HepG2 (cell line): ENCODE measurements around the gene UGP2. TPM values are rescaled to one million over a fixed set of nuclear protein-coding genes. Genes with fewer than 3 reads are reported as not detected.

Source experiments
- IRX3 ChIP-seq: sonication (generic); formaldehyde crosslinking; IDR thresholded peaks from 2 replicates; pipeline ENCODE4 v1.8.1; 2023; ENCODE audit warnings: mild to moderate bottlenecking, low read depth, missing genetic modification reagents, borderline replicate concordance
- NONO ChIP-seq, 2 experiments: fragments of 450-650 bp in 1 of 2; sonication (generic) in 1 of 2; formaldehyde crosslinking in 1 of 2; IDR thresholded peaks in 1 of 2; conservative IDR thresholded peaks in 1 of 2; 2 replicates each; pipeline versions ENCODE4 v1.6.1 to v1.8.0; 2017 to 2022; ENCODE audit warnings: mild to moderate bottlenecking in 1 of 2, missing genetic modification reagents in 1 of 2, moderate library complexity in 1 of 2
- POLR2AphosphoS5 ChIP-seq: IDR thresholded peaks from 2 replicates; pipeline ENCODE4 v1.6.1; 2012; ENCODE audit warnings: low read depth, low read length
- RBM22 ChIP-seq: fragments of 200-400 bp; formaldehyde crosslinking; optimal IDR thresholded peaks from 2 replicates; pipeline ENCODE3; 2017; ENCODE audit warnings: mild to moderate bottlenecking, low read length, moderate library complexity
- RCOR2 ChIP-seq: IDR thresholded peaks from 2 replicates; pipeline ENCODE4 v1.6.1; 2016; ENCODE audit warnings: missing biosample characterization, missing genetic modification reagents
- SOX5 ChIP-seq: IDR thresholded peaks from 2 replicates; pipeline ENCODE4 v1.6.1; 2016; ENCODE audit warnings: borderline replicate concordance
- STAG1 ChIP-seq: sonication (generic); formaldehyde crosslinking; IDR thresholded peaks from 2 replicates; pipeline ENCODE4 v1.4.0; 2020; ENCODE audit warnings: missing genetic modification reagents
- THAP11 ChIP-seq: IDR thresholded peaks from 2 replicates; pipeline ENCODE4 v1.6.1; 2016; ENCODE audit warnings: missing biosample characterization, missing genetic modification reagents
- ZKSCAN8 ChIP-seq: IDR thresholded peaks from 2 replicates; pipeline ENCODE4 v1.6.1; 2016; ENCODE audit warnings: borderline replicate concordance, missing genetic modification reagents, missing compliant biosample characterization
- ZNF274 ChIP-seq: sonication (generic); formaldehyde crosslinking; IDR thresholded peaks from 2 replicates; pipeline ENCODE4 v1.5.1; 2020; ENCODE audit warnings: mild to moderate bottlenecking, missing genetic modification reagents
- ZNF44 ChIP-seq: sonication (generic); formaldehyde crosslinking; IDR thresholded peaks from 2 replicates; pipeline ENCODE4 v1.5.1; 2020; ENCODE audit warnings: mild to moderate bottlenecking, missing genetic modification reagents
- ZNF614 ChIP-seq: IDR thresholded peaks from 2 replicates; pipeline ENCODE4 v1.6.1; 2018; ENCODE audit warnings: missing biosample characterization, missing genetic modification reagents, inconsistent platforms, borderline replicate concordance
- ZNF672 ChIP-seq: sonication (generic); formaldehyde crosslinking; IDR thresholded peaks from 2 replicates; pipeline ENCODE4 v1.8.1; 2022; ENCODE audit warnings: missing genetic modification reagents
- polyA plus RNA-seq, 8 experiments: library from polyadenylated mRNA; depleted of rRNA in 3 of 8; stranded (reverse) in 7 of 8; unstranded in 1 of 8; fragments of >200 nt; fragmentation: Illumina TruSeq in 4 of 8; extraction: Trizol in 4 of 8; gene quantifications; 2 replicates each; pipeline versions ENCODE4 v1.2.1 to v1.2.3, GENCODE V29; 2011 to 2016; ENCODE audit warnings: low read depth in 4 of 8, missing spikeins in 1 of 8, mixed read lengths in 1 of 8; ENCODE audit not compliant: insufficient read depth in 1 of 8
- total RNA-seq, 5 experiments: library from RNA; depleted of rRNA; stranded (reverse); fragments of >200 nt; fragmentation: Illumina TruSeq; extraction: Trizol; gene quantifications; 2 replicates each; pipeline ENCODE4 v1.2.3, GENCODE V29; 2016; ENCODE audit warnings: low read depth in 1 of 5
- TF ChIP-seq, protein P1 (sequence below): sonication (generic); formaldehyde crosslinking; IDR thresholded peaks from 2 replicates; pipeline ENCODE4 v1.5.0; 2020; ENCODE audit warnings: mild to moderate bottlenecking, missing genetic modification reagents, moderate library complexity
- TF ChIP-seq, protein P2 (sequence below), 2 experiments: sonication (generic) in 1 of 2; formaldehyde crosslinking in 1 of 2; IDR thresholded peaks; 2 replicates each; pipeline versions ENCODE4 v1.4.0 to v1.6.1; 2018 to 2020; ENCODE audit warnings: missing genetic modification reagents in 2 of 2, borderline replicate concordance in 1 of 2, low read depth in 1 of 2, mild to moderate bottlenecking in 1 of 2, missing biosample characterization in 1 of 2
- TF ChIP-seq, protein P3 (sequence below): sonication (generic); formaldehyde crosslinking; IDR thresholded peaks from 2 replicates; pipeline ENCODE4 v1.4.0; 2020; ENCODE audit warnings: low read depth, mild to moderate bottlenecking, missing genetic modification reagents
- TF ChIP-seq, protein P4 (sequence below): IDR thresholded peaks from 2 replicates; pipeline ENCODE4 v1.4.0; 2020; ENCODE audit warnings: mild to moderate bottlenecking, missing genetic modification reagents

The UGP2 gene
- total and polyA plus RNA-seq, 2 of the 13 experiments (the other 11 are each of a cell fraction or from before 2014, with no cell fraction given): 96.0 to 134 TPM

DNA sequence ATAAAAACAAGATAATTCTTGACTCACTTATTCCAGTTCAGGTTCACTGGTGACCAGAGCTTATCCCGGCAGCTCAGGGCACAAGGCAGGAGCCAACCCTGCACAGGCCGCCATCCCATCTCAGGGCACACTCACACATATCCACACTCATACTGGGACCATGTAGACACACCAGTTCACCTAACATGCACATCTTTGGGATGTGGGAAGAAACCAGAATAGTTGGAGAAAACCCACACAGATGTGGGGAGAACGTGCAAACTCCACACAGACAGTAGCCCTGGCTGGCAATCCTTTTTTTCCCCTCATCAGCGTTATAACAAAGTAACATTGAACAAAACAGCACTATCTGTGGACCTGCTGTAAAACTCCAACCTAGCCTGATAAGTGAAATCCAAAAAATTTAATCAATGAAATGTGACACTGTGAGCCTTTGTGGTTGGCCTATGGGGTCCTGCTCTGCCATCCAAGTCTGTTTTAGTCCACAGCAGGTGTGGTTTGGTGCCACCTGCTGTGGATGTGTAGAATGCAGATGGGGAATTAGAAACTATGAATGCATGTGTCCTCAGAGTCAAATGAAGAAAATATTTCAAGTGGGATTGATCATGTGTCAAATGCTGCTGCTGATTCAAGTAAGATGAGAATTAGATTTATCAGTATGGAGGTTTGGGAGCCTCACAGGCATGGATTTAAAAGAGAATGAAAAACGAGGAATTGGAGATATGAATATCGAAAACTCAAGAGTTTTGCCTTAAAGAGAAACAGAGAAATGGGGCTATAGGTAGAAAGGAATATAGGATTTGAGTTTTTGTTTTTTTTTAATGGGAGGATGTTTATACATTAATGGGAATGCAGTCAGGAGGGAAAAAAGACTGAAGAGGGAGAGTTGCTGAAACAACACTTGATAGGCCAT lies 47.0 kb downstream of the UGP2 start (continued):
- TF ChIP-seq, protein P1, sequence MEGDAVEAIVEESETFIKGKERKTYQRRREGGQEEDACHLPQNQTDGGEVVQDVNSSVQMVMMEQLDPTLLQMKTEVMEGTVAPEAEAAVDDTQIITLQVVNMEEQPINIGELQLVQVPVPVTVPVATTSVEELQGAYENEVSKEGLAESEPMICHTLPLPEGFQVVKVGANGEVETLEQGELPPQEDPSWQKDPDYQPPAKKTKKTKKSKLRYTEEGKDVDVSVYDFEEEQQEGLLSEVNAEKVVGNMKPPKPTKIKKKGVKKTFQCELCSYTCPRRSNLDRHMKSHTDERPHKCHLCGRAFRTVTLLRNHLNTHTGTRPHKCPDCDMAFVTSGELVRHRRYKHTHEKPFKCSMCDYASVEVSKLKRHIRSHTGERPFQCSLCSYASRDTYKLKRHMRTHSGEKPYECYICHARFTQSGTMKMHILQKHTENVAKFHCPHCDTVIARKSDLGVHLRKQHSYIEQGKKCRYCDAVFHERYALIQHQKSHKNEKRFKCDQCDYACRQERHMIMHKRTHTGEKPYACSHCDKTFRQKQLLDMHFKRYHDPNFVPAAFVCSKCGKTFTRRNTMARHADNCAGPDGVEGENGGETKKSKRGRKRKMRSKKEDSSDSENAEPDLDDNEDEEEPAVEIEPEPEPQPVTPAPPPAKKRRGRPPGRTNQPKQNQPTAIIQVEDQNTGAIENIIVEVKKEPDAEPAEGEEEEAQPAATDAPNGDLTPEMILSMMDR (CRISPR knock-in tag): peak; percentile 87
- TF ChIP-seq STAG1 (CRISPR knock-in tag) (peak; percentile 95), ZNF672 (CRISPR knock-in tag) (no peak), ZNF44 (0 out of 2 replicates have a peak, but pooled peaks have one; percentile 45), RCOR2 (CRISPR knock-in tag) (no peak), THAP11 (0 out of 2 replicates have a peak, but pooled peaks have one; percentile 19), IRX3 (CRISPR knock-in tag) (0 out of 2 replicates have a peak, but pooled peaks have one; percentile 29), ZNF274 (CRISPR knock-in tag) (no peak), RBM22 (peak; percentile 97), POLR2AphosphoS5 (peak; percentile 60; the same call in 1 of the 2 replicates), ZKSCAN8 (peak; percentile 28; the same call in 1 of the 2 replicates), SOX5 (CRISPR knock-in tag) (0 out of 2 replicates have a peak, but pooled peaks have one; percentile 25), NONO (IDR thresholded peaks at IDR 0.05) (no peak), NONO (CRISPR knock-in tag; conservative IDR thresholded peaks at IDR 0.05) (0 out of 2 replicates have a peak, but pooled peaks have one; percentile 32), ZNF614 (CRISPR knock-in tag) (0 out of 2 replicates have a peak, but pooled peaks have one; percentile 21)
- TF ChIP-seq, protein P2, sequence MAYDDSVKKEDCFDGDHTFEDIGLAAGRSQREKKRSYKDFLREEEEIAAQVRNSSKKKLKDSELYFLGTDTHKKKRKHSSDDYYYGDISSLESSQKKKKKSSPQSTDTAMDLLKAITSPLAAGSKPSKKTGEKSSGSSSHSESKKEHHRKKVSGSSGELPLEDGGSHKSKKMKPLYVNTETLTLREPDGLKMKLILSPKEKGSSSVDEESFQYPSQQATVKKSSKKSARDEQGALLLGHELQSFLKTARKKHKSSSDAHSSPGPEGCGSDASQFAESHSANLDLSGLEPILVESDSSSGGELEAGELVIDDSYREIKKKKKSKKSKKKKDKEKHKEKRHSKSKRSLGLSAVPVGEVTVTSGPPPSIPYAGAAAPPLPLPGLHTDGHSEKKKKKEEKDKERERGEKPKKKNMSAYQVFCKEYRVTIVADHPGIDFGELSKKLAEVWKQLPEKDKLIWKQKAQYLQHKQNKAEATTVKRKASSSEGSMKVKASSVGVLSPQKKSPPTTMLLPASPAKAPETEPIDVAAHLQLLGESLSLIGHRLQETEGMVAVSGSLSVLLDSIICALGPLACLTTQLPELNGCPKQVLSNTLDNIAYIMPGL (CRISPR knock-in tag; IDR thresholded peaks at IDR 0.05; ENCODE audit: borderline replicate concordance in 1 of 2, low read depth in 1 of 2): 0 out of 4 replicates have a peak, but pooled peaks of 1 of the 2 experiments have one; percentile 25
- TF ChIP-seq, protein P3, sequence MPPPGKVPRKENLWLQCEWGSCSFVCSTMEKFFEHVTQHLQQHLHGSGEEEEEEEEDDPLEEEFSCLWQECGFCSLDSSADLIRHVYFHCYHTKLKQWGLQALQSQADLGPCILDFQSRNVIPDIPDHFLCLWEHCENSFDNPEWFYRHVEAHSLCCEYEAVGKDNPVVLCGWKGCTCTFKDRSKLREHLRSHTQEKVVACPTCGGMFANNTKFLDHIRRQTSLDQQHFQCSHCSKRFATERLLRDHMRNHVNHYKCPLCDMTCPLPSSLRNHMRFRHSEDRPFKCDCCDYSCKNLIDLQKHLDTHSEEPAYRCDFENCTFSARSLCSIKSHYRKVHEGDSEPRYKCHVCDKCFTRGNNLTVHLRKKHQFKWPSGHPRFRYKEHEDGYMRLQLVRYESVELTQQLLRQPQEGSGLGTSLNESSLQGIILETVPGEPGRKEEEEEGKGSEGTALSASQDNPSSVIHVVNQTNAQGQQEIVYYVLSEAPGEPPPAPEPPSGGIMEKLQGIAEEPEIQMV: peak; percentile 33; the same call in 1 of the 2 replicates
- TF ChIP-seq, protein P4, sequence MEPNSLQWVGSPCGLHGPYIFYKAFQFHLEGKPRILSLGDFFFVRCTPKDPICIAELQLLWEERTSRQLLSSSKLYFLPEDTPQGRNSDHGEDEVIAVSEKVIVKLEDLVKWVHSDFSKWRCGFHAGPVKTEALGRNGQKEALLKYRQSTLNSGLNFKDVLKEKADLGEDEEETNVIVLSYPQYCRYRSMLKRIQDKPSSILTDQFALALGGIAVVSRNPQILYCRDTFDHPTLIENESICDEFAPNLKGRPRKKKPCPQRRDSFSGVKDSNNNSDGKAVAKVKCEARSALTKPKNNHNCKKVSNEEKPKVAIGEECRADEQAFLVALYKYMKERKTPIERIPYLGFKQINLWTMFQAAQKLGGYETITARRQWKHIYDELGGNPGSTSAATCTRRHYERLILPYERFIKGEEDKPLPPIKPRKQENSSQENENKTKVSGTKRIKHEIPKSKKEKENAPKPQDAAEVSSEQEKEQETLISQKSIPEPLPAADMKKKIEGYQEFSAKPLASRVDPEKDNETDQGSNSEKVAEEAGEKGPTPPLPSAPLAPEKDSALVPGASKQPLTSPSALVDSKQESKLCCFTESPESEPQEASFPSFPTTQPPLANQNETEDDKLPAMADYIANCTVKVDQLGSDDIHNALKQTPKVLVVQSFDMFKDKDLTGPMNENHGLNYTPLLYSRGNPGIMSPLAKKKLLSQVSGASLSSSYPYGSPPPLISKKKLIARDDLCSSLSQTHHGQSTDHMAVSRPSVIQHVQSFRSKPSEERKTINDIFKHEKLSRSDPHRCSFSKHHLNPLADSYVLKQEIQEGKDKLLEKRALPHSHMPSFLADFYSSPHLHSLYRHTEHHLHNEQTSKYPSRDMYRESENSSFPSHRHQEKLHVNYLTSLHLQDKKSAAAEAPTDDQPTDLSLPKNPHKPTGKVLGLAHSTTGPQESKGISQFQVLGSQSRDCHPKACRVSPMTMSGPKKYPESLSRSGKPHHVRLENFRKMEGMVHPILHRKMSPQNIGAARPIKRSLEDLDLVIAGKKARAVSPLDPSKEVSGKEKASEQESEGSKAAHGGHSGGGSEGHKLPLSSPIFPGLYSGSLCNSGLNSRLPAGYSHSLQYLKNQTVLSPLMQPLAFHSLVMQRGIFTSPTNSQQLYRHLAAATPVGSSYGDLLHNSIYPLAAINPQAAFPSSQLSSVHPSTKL: 0 out of 2 replicates have a peak, but pooled peaks have one; percentile 13
